ENCODE data around the gene ANKRD18B. TPM values are rescaled to one million over a fixed set of nuclear protein-coding genes. Genes with fewer than 3 reads are reported as not detected.
"Not testable (repeated sequence)": the region's sequence is repeated elsewhere in the genome, so short reads cannot be mapped to it uniquely, and the experiment has no call there.

ANKRD18B gene
- total RNA-seq, 1 donor from 2014 or later, result not detected

DNA sequence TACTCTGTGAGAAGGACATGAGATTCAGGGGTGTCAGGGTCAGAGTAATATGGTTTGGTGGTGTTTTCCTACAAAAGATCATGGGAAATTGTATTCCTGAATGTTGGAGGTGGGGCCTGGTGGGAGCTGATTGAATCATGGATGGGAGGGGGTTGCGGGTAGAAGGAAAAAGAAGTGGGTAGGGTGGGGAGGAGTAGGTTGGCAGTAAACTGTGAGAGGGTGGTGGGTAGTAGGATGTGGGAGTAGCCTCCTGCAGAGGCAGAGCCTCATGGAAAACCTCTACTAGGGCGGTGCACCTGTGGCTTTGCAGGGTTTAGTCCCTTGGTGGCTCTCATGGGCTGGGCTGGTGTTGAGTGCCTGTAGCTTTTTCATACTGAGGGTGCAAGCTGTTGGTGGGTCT, 66.8 kb downstream of the ANKRD18B start:
- intact Hi-C loops (cut with DNase I); ATAC-seq; DNase-seq (ENCODE audit: missing footprints): not testable (repeated sequence)

DNA sequence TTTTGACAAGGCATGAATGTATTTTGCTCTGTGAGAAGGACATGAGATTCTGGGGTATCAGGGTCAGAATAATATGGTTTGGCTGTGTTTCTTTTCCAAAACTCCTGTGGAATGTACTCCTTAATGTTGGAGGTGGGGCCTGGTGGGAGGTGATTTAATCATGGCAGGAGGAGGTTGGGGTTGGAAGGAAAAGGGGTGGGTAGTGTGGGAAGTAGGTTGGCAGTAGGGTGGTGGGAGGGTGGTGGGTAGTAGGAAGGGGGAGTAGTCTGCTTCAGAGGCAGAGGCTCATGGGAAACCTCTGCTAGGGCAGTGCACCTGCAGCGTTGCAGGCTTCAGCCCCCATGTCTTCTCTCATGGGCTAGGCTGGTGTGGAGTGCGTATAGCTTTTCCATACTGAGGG, 72.9 kb downstream of the ANKRD18B start:
- ATAC-seq; intact Hi-C loops (cut with DNase I); DNase-seq (ENCODE audit: missing footprints): not testable (repeated sequence)

DNA sequence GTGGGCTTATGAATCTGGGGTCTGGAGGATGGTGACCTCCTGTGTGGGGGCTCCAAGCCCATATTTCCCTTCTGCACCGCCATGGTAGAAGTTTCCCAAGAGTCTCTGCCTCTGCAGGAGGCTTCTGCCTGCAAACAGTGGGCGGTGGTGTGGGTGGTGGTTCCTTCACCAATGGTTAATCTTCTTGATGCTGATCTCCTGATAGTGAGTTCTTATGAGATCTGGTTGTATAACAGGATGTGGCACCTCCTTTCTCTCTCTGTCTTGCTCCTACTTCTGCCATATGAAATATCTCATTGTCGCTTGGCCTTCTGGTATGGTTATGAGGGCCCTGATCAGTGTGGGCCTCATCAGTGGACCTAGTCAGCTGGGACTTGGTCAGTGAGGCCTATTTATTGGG, 73.3 kb downstream of the ANKRD18B start:
- intact Hi-C loops (cut with DNase I); DNase-seq (ENCODE audit: missing footprints); ATAC-seq: not testable (repeated sequence)

DNA sequence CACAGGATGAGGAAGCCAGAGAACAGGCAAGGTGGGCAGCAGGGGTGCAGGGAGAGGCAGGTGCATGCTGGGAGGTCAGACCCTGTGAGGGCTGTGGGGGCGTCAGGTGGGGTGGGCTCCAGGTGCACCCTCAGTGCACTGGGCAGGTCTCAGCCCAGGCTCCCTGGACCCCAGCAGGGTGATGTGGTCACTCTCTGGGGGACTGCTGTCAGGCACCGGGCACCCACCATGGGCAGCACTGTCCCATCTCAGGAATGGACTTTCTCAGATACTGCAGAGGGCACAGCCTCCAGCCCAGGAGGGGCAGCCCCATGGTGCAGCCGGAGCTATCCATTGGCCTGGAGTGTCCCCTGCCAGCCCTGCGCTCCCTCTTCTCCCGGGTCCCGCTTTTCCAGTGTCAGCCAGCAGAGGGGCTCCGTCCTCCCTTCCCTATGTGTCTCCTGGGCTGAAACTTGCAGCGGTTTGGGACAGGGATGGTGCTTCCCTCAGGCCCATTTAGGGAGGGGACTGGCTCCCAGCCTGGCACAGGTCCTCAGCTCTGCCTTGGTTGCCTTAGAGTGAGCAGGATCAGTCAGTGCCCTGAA, 74.8 kb downstream of the ANKRD18B start:
- DNase-seq (ENCODE audit: missing footprints); intact Hi-C loops (cut with DNase I); ATAC-seq: not testable (repeated sequence)

DNA sequence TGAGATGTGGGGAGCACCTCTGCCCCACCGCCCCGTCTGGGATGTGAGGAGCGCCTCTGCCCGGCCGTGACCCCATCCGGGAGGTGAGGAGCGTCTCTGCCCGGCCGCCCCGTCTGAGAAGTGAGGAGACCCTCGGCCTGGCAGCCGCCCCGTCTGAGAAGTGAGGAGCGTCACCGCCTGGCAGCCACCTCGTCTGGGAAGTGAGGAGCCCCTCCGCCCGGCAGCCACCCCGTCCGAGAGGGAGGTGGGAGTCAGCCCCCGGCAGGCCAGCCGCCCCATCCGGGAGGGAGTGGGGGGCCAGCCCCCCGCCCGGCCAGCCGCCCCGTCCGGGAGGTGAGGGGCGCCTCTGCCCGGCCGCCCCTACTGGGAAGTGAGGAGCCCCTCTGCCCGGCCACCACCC, 76.9 kb downstream of the ANKRD18B start:
- ATAC-seq; DNase-seq (ENCODE audit: missing footprints); intact Hi-C loops (cut with DNase I): not testable (repeated sequence)

DNA sequence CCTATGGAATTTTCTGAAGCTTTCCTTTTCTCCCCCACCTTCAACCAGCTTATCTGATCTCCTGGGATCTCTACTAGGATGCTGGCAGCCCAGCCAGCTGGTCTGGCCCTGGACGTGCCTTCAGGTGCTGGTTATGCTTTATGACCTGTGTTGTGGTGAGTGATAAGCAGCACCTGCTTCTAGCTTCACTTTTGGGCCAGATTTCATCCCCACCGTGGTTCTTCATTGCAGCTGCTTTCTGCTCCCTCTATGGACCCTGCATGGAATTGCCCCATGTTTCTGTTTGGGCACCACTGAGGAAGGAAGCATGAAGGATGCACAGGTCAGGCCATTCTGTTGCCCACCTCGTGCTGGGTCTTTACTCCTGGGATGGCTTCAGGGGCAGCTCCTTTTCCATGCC, 80.2 kb downstream of the ANKRD18B start:
- intact Hi-C loops (cut with DNase I); DNase-seq (ENCODE audit: missing footprints); ATAC-seq: not testable (repeated sequence)

DNA sequence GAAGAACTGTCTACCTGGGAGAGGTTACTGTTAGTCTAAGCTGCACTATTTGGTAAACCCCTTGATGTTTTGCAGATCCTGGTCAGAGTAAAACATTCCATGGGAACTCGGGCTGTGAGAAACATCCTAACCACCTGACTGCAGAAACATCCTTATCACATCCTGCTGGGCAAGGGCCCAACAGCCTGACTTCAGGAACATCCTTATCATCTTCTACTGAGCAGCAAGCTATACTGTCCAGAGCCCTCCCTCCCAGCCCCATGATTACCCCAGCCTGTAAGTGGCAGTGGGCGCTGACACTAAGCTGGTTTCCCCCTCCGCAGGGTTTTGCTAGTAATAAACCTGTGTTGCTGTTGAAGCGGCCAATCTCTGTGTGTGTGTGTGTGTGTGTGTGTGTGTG, 80.9 kb downstream of the ANKRD18B start:
- ATAC-seq, result peak; percentile 64
- DNase-seq (ENCODE audit: missing footprints), result not testable (repeated sequence)

GRCh38 chr9:33611358-33611757, 87.3 kb downstream of the ANKRD18B start:
- intact Hi-C loops (cut with DNase I), result no loop called here
- DNase-seq (ENCODE audit: missing footprints) (no peak), ATAC-seq (no peak)

More for the DNA sequence above, 80.9 kb downstream of the ANKRD18B start:
- intact Hi-C loops (cut with DNase I), result not testable (repeated sequence)

DNA sequence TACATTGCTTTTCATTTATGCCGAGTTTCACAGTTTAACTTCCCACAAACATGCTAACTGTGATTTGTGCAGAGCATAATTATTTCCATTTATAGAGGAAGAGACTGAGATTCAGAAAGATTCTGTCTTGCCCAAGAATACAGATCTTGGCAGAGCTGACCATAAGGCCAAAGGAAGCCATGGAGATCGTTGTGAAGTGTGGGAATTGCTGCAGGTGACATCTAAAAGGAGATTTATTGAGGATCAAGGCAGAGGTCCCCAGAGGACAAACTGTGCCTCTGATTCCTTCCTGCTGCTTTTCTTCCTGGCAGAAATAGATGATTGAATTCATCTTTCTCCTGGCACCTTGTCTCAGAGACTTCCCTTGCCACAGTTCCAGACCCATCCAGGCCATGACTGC, 88.4 kb downstream of the ANKRD18B start:
- intact Hi-C loops (cut with DNase I); DNase-seq (ENCODE audit: missing footprints); ATAC-seq: not testable (repeated sequence)

DNA sequence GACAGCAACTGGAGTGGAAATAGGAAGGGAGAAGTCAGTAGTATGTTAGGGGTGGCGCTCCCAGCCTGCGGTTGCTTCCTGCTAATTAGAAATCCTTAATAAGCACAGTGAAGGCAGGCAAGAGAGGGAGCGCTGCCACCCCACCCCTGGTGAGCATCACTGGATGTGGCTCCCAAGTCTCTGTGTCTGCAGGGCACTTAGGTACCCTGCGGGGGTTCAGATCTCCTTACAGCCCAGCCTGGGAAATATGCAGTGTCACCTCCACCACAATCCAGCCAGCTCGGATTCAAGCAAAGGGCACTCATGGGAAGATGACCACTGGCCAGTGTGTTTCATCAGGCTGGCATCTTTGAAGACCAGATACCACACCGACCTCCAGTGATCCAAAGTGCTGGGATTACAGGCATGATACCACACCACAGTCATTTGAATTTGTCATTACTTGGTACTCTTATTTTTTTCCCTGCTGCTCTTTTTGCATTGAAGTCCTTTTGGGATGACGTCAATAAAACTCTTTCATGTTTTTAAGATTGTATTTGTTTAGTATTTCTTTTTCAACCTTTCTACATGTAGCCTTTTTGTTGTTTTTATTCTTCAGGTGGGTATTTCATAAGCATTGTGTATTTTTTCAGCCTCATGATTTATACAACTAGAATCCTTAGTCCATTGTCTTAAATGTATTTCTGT, 90.1 kb downstream of the ANKRD18B start:
- intact Hi-C loops (cut with DNase I), result no loop called here
- no peak for ATAC-seq
- DNase-seq (ENCODE audit: missing footprints), result no peak

GRCh38 chr9:33618370-33618769, 94.3 kb downstream of the ANKRD18B start:
- DNase-seq (ENCODE audit: missing footprints); ATAC-seq: not testable (repeated sequence)

GRCh38 chr9:33619666-33620404, 95.8 kb downstream of the ANKRD18B start:
- intact Hi-C loops (cut with DNase I), result no loop called here

More at GRCh38 chr9:33618370-33618769, 94.3 kb downstream of the ANKRD18B start:
- intact Hi-C loops (cut with DNase I), result not testable (repeated sequence)

DNA sequence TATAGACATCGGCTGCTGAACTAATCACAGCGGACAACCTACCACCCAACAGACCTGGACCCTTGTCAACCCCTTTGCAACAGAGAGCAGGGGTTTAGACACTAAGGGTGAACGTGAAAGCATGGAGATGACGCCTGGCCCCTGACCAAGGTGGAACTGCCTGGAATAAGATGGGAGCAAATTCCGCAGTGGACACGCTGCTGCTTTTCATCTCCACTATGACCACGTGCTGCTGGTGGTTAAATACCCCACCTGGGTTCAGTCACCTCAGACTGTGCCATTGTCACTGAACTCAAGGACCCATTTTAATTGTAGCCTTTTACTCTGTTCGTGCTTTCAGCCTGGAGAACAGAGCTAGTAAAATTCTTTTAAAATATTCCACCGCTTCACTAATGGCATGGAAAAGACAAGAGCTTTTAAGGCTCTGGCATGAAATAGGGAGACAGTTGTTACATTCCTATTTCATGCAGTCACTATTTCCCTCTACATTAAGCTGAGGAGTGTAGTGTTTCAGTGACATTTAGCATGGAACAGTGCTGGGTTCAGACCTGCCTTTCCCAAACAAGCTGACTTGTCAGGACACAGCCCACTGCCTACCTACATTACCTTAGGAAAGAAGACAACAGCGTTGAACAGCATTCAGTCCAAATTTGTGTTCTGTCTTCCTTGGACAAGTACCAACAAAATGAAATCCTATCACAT, 96.8 kb downstream of the ANKRD18B start:
- no peak for ATAC-seq
- intact Hi-C loops (cut with DNase I), result no loop called here
- no peak for DNase-seq (ENCODE audit: missing footprints)

More at GRCh38 chr9:33619666-33620404, 95.8 kb downstream of the ANKRD18B start:
- ATAC-seq (no peak), DNase-seq (ENCODE audit: missing footprints) (no peak)

Other genes starting within 250 kb of the ANKRD18B start
- gene NFX1, start 233.7 kb upstream of the ANKRD18B start, total RNA-seq, result 29.3 TPM
- 147 TPM for gene AQP7, start 121.7 kb upstream of the ANKRD18B start, total RNA-seq
- 16.3 TPM for gene AQP3, start 76.7 kb upstream of the ANKRD18B start, total RNA-seq
- 13.0 TPM for gene NOL6, start 50.3 kb upstream of the ANKRD18B start, total RNA-seq